ENCODE results near the gene GMCL2. TPM values are rescaled to one million over a fixed set of nuclear protein-coding genes. Genes with fewer than 3 reads are reported as not detected.
A peak's percentile ranks its signal among the peaks of the same experiment; 100 is the strongest.

Gene GMCL2
- total RNA-seq, 1 experiment from 2014 or later, result not detected

DNA sequence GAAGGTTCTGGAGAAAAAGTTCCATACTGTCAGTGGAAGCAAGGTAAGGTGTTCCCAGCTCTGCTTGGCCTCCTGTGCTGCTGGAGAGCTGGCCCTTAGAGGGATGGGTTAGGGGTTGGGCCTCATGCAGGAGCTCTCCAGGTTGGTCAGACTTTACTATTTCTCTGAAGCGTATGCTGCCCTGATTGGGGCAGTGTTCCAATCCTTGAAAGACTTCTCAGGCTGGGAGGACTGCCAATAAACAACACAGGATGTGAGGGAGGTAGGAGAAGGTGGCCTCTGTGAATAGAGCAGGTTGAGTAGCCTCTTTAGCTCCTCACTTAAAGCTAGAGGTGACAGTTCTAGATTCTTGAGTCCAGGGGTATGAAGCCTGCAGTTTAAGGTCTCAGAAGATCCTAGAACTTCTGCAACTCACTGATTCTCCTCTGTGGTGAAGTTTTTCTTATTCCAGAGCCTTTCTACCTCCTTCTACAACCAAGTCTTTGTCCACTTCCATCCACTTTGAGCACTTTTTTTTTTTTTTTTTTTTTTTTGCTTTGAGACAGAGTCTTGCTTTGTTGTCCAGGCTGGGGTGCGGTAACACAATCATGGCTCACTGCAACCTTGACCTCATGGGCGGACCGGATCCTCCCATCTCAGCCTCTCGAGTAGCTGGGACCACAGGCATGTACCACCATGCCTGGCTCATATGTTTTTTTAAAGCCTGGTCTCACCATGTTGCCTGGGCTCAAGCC, 20.2 kb upstream of the GMCL2 start:
- Histone ChIP-seq H3K79me2 (ENCODE audit: low read length) (peaks cover 62% of the 10 kb centered on the region), H3K4me2 (ENCODE audit: low read length) (peak overlapping the region; percentile 93), H3K9me3 (ENCODE audit: low read length) (no peaks in the 10 kb centered on the region), H3K36me3 (ENCODE audit: low read depth, low read length) (peaks cover 70% of the 10 kb centered on the region), H3K4me3 (ENCODE audit: low read length) (peak overlapping the region; percentile 92), H4K20me1 (ENCODE audit: low read length) (peaks cover 71% of the 10 kb centered on the region), H3F3A (ENCODE audit: low read length, unreplicated experiment) (peaks cover 7% of the 10 kb centered on the region), H3K4me1 (ENCODE audit: insufficient read depth, low read length) (peaks cover 22% of the 10 kb centered on the region), H3K27ac (ENCODE audit: low read length) (no peak overlapping the region), H3K27me3 (ENCODE audit: low read length) (no peaks in the 10 kb centered on the region), H2AFZ (ENCODE audit: low read length) (no peak overlapping the region), H3K9me2 (replicated peaks; ENCODE audit: low read length) (no peaks in the 10 kb centered on the region), H3K9ac (ENCODE audit: low read length) (no peak overlapping the region)
- CTCF ChIA-PET, result no interaction called here
- ATAC-seq (peak; percentile 43), DNase-seq (peak; percentile 85)
- no TSS peak for BruUV-seq (replicated peaks)
- intact Hi-C loops (cut with micrococcal nuclease), result no loop called here
- TF ChIP-seq EZH2phosphoT487 (IDR thresholded peaks at IDR 0.05; ENCODE audit: borderline replicate concordance, low read length) (no peak), EZH2 (IDR thresholded peaks at IDR 0.05; ENCODE audit: low read length, unreplicated experiment) (no peak)
- TF ChIP-seq, protein P1, sequence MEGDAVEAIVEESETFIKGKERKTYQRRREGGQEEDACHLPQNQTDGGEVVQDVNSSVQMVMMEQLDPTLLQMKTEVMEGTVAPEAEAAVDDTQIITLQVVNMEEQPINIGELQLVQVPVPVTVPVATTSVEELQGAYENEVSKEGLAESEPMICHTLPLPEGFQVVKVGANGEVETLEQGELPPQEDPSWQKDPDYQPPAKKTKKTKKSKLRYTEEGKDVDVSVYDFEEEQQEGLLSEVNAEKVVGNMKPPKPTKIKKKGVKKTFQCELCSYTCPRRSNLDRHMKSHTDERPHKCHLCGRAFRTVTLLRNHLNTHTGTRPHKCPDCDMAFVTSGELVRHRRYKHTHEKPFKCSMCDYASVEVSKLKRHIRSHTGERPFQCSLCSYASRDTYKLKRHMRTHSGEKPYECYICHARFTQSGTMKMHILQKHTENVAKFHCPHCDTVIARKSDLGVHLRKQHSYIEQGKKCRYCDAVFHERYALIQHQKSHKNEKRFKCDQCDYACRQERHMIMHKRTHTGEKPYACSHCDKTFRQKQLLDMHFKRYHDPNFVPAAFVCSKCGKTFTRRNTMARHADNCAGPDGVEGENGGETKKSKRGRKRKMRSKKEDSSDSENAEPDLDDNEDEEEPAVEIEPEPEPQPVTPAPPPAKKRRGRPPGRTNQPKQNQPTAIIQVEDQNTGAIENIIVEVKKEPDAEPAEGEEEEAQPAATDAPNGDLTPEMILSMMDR (conservative IDR thresholded peaks at IDR 0.05; ENCODE audit: low read depth, low read length), result no peak
- POLR2A ChIA-PET (ENCODE audit: unreplicated experiment), result interaction anchor here (0.5 kb wide), 1 partner anchor 1416 kb away, joined by 4 read pairs; the partner anchor contains the start of gene HNRNPH1

DNA sequence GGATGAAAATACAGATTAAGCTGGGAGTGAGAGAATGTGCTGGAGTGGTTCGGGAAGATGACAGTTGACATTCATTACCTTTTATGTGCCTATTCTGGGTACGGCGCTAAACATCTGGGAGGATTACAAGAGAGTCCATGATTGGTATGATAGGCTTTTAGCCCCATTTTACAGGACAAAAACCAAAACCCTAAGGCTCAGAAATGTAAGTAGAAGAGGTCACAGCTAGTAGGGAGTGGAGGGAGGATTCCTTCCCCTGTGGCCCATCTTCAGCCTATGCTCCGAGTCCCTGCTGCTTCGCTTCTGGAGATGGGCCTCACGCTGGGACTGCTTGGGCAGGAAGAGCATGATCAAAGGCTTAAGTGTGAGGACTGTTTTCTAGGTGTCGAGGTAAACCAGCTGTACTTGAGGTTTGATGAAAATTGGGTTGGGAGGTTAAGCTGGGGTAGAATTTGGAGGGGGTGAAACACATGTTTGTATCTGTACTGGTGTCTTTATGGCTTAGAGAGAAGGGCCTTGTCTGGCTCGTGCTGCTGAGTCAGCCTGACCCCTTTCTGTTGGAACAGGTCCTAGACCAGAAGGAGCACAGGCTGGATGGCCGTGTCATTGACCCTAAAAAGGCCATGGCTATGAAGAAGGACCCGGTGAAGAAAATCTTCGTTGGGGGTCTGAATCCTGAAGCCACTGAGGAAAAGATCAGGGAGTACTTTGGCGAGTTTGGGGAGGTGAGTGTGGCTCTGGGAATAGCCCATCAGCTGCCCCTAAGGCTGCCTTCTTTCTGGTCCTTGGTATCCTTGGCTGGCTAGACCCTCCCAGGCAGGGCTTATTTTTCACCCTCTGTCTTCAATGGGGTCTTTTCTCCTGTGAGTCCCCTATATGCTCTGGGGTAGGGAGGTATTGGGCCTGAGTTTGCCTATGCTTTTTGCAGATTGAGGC, 19.3 kb upstream of the GMCL2 start:
- intact Hi-C loops (cut with micrococcal nuclease), result no loop called here
- POLR2A ChIA-PET (ENCODE audit: unreplicated experiment), result no interaction called here
- H3F3A ChIP-seq (ENCODE audit: low read length, unreplicated experiment), result peaks cover 7% of the 10 kb centered on the region
- H2AFZ ChIP-seq (ENCODE audit: low read length), result no peak overlapping the region
- no peaks in the 10 kb centered on the region for H3K27me3 ChIP-seq (ENCODE audit: low read length)
- DNase-seq, result no peak
- H3K27ac ChIP-seq (ENCODE audit: low read length), result no peak overlapping the region
- H3K9me2 ChIP-seq (replicated peaks; ENCODE audit: low read length), result no peaks in the 10 kb centered on the region
- H3K9me3 ChIP-seq (ENCODE audit: low read length), result no peaks in the 10 kb centered on the region
- H3K4me1 ChIP-seq (ENCODE audit: insufficient read depth, low read length), result peaks cover 30% of the 10 kb centered on the region
- H4K20me1 ChIP-seq (ENCODE audit: low read length), result peaks cover 62% of the 10 kb centered on the region
- peak overlapping the region; percentile 93 for H3K4me2 ChIP-seq (ENCODE audit: low read length)
- H3K79me2 ChIP-seq (ENCODE audit: low read length), result peaks cover 62% of the 10 kb centered on the region
- CTCF ChIA-PET, result no interaction called here
- ATAC-seq, result no peak
- BruUV-seq (replicated peaks), result TSS peak; percentile 45
- TF ChIP-seq, protein P1 (conservative IDR thresholded peaks at IDR 0.05; ENCODE audit: low read depth, low read length), result no peak
- TF ChIP-seq EZH2 (IDR thresholded peaks at IDR 0.05; ENCODE audit: low read length, unreplicated experiment) (no peak), EZH2phosphoT487 (IDR thresholded peaks at IDR 0.05; ENCODE audit: borderline replicate concordance, low read length) (no peak)
- H3K4me3 ChIP-seq (ENCODE audit: low read length), result peak overlapping the region; percentile 92
- H3K36me3 ChIP-seq (ENCODE audit: low read depth, low read length), result peaks cover 61% of the 10 kb centered on the region
- H3K9ac ChIP-seq (ENCODE audit: low read length), result peak overlapping the region; percentile 94
